BLaER1 (cell line): ENCODE measurements around the gene MYLIP.

Experiments
- H3K27ac ChIP-seq: shearing (Covaris generic); formaldehyde crosslinking; 2 replicates; pipeline ENCODE4 v1.8.1; 2022
- H3K27me3 ChIP-seq: shearing (Covaris generic); formaldehyde crosslinking; 2 replicates; pipeline ENCODE4 v1.8.1; 2022
- H3K36me3 ChIP-seq: shearing (Covaris generic); formaldehyde crosslinking; 2 replicates; pipeline ENCODE4 v1.8.1; 2022
- H3K4me1 ChIP-seq: shearing (Covaris generic); formaldehyde crosslinking; 2 replicates; pipeline ENCODE4 v1.8.1; 2022
- H3K4me2 ChIP-seq: shearing (Covaris generic); formaldehyde crosslinking; 2 replicates; pipeline ENCODE4 v1.8.1; 2022
- H3K4me3 ChIP-seq: shearing (Covaris generic); formaldehyde crosslinking; 2 replicates; pipeline ENCODE4 v1.8.1; 2022
- H3K9ac ChIP-seq: shearing (Covaris generic); formaldehyde crosslinking; 2 replicates; pipeline ENCODE4 v1.8.1; 2022
- H3K9me3 ChIP-seq: shearing (Covaris generic); formaldehyde crosslinking; 2 replicates; pipeline ENCODE4 v1.8.1; 2022
- H4K20me1 ChIP-seq: shearing (Covaris generic); formaldehyde crosslinking; 2 replicates; pipeline ENCODE4 v1.8.1; 2022
- Cebpa-rat ChIP-seq: shearing (Covaris generic); IDR thresholded peaks from 2 replicates; pipeline ENCODE4 v1.8.1; 2022

The MYLIP gene

GRCh38 chr6:16126861-16127260 lies 2.0 kb upstream of the MYLIP start:
- Histone ChIP-seq H3K4me2 (no peak overlapping the region), H3K9ac (no peak overlapping the region), H4K20me1 (peaks cover 27% of the 10 kb centered on the region), H3K4me1 (peaks cover 12% of the 10 kb centered on the region), H3K36me3 (no peaks in the 10 kb centered on the region), H3K9me3 (no peaks in the 10 kb centered on the region), H3K27me3 (no peaks in the 10 kb centered on the region), H3K4me3 (no peak overlapping the region), H3K27ac (no peak overlapping the region)
- TF ChIP-seq Cebpa-rat = no peak

- H3K36me3 ChIP-seq = no peaks in the 10 kb centered on the region
- H3K4me1 ChIP-seq = peaks cover 18% of the 10 kb centered on the region
- H3K4me2 ChIP-seq = no peak overlapping the region
- no peaks in the 10 kb centered on the region for H3K9me3 ChIP-seq
- peaks cover 33% of the 10 kb centered on the region for H4K20me1 ChIP-seq
- no peak overlapping the region for H3K4me3 ChIP-seq
- no peak overlapping the region for H3K27ac ChIP-seq
- 0 out of 2 replicates have a peak, but pooled peaks have one; percentile 7 for TF ChIP-seq Cebpa-rat
- H3K27me3 ChIP-seq = no peaks in the 10 kb centered on the region
- H3K9ac ChIP-seq = no peak overlapping the region
Observed at GRCh38 chr6:16127471-16127870, 1.4 kb upstream of the MYLIP start.

GRCh38 chr6:16129623-16130401 lies 926 bp downstream of the MYLIP start:
- no peaks in the 10 kb centered on the region for H3K27me3 ChIP-seq
- peak overlapping the region; percentile 74 for H3K4me2 ChIP-seq
- H3K4me3 ChIP-seq = peak overlapping the region; percentile 96
- peaks cover 56% of the 10 kb centered on the region for H4K20me1 ChIP-seq
- peak overlapping the region; percentile 95 for H3K9ac ChIP-seq
- peaks cover 42% of the 10 kb centered on the region for H3K4me1 ChIP-seq
- peak overlapping the region; percentile 93 for H3K27ac ChIP-seq
- H3K36me3 ChIP-seq = peaks cover 13% of the 10 kb centered on the region
- no peaks in the 10 kb centered on the region for H3K9me3 ChIP-seq
- no peak for TF ChIP-seq Cebpa-rat

GRCh38 chr6:16130437-16130891 lies 1.6 kb downstream of the MYLIP start:
- H3K9ac ChIP-seq = peak overlapping the region; percentile 95
- H3K4me2 ChIP-seq = peak overlapping the region; percentile 74
- peaks cover 63% of the 10 kb centered on the region for H4K20me1 ChIP-seq
- H3K27me3 ChIP-seq = no peaks in the 10 kb centered on the region
- peak overlapping the region; percentile 96 for H3K4me3 ChIP-seq
- no peaks in the 10 kb centered on the region for H3K9me3 ChIP-seq
- peaks cover 48% of the 10 kb centered on the region for H3K4me1 ChIP-seq
- H3K27ac ChIP-seq = peak overlapping the region; percentile 93
- H3K36me3 ChIP-seq = peaks cover 19% of the 10 kb centered on the region
- no peak for TF ChIP-seq Cebpa-rat

GRCh38 chr6:16130932-16131387 lies 2.1 kb downstream of the MYLIP start:
- TF ChIP-seq Cebpa-rat = no peak
- Histone ChIP-seq H3K4me3 (peak overlapping the region; percentile 96), H3K27ac (peak overlapping the region; percentile 93), H4K20me1 (peaks cover 67% of the 10 kb centered on the region), H3K9ac (peak overlapping the region; percentile 95), H3K27me3 (no peaks in the 10 kb centered on the region), H3K36me3 (peaks cover 19% of the 10 kb centered on the region), H3K4me2 (peak overlapping the region; percentile 74), H3K4me1 (peaks cover 52% of the 10 kb centered on the region), H3K9me3 (no peaks in the 10 kb centered on the region)

- Histone ChIP-seq H3K4me1 (peaks cover 71% of the 10 kb centered on the region), H4K20me1 (peaks cover 87% of the 10 kb centered on the region), H3K4me3 (peak overlapping the region; percentile 96; the same call in 1 of the 2 replicates), H3K9me3 (no peaks in the 10 kb centered on the region), H3K4me2 (peak overlapping the region; percentile 74), H3K27ac (no peak overlapping the region), H3K27me3 (no peaks in the 10 kb centered on the region), H3K9ac (peak overlapping the region; percentile 22; the same call in 1 of the 2 replicates), H3K36me3 (peaks cover 36% of the 10 kb centered on the region)
- no peak for TF ChIP-seq Cebpa-rat
Observed at GRCh38 chr6:16132909-16133308, 4.0 kb downstream of the MYLIP start.

- Histone ChIP-seq H3K27ac (no peak overlapping the region), H4K20me1 (peaks cover 98% of the 10 kb centered on the region), H3K36me3 (peaks cover 51% of the 10 kb centered on the region), H3K4me3 (no peak overlapping the region), H3K4me2 (peak overlapping the region; percentile 74), H3K4me1 (peaks cover 72% of the 10 kb centered on the region), H3K9ac (peak overlapping the region; percentile 15; the same call in 1 of the 2 replicates), H3K27me3 (no peaks in the 10 kb centered on the region), H3K9me3 (no peaks in the 10 kb centered on the region)
- no peak for TF ChIP-seq Cebpa-rat
Observed at GRCh38 chr6:16134430-16134829, 5.5 kb downstream of the MYLIP start.

GRCh38 chr6:16135066-16135465 lies 6.2 kb downstream of the MYLIP start:
- no peaks in the 10 kb centered on the region for H3K27me3 ChIP-seq
- H3K36me3 ChIP-seq = peaks cover 56% of the 10 kb centered on the region
- no peak overlapping the region; the same call in 1 of the 2 replicates for H3K4me3 ChIP-seq
- no peaks in the 10 kb centered on the region for H3K9me3 ChIP-seq
- peak overlapping the region; percentile 74 for H3K4me2 ChIP-seq
- H3K27ac ChIP-seq = peak overlapping the region; percentile 25; the same call in 1 of the 2 replicates
- H3K9ac ChIP-seq = peak overlapping the region; percentile 15; the same call in 1 of the 2 replicates
- TF ChIP-seq Cebpa-rat = no peak
- H3K4me1 ChIP-seq = peaks cover 72% of the 10 kb centered on the region
- H4K20me1 ChIP-seq = peaks cover 98% of the 10 kb centered on the region

- no peak overlapping the region for H3K27ac ChIP-seq
- H3K4me2 ChIP-seq = peak overlapping the region; percentile 47
- peaks cover 72% of the 10 kb centered on the region for H3K4me1 ChIP-seq
Observed at GRCh38 chr6:16136091-16136490, 7.2 kb downstream of the MYLIP start.

More at GRCh38 chr6:16136091-16136490, 7.2 kb downstream of the MYLIP start:
- peaks cover 65% of the 10 kb centered on the region for H3K36me3 ChIP-seq
- no peak overlapping the region for H3K9ac ChIP-seq
- peaks cover 99% of the 10 kb centered on the region for H4K20me1 ChIP-seq
- H3K4me3 ChIP-seq = no peak overlapping the region
- no peak for TF ChIP-seq Cebpa-rat
- H3K27me3 ChIP-seq = no peaks in the 10 kb centered on the region
- H3K9me3 ChIP-seq = no peaks in the 10 kb centered on the region
